ENCODE results near the gene SOCS3.
"Not testable (repeated sequence)": the region's sequence is repeated elsewhere in the genome, so short reads cannot be mapped to it uniquely, and the experiment has no call there.

The SOCS3 gene

DNA sequence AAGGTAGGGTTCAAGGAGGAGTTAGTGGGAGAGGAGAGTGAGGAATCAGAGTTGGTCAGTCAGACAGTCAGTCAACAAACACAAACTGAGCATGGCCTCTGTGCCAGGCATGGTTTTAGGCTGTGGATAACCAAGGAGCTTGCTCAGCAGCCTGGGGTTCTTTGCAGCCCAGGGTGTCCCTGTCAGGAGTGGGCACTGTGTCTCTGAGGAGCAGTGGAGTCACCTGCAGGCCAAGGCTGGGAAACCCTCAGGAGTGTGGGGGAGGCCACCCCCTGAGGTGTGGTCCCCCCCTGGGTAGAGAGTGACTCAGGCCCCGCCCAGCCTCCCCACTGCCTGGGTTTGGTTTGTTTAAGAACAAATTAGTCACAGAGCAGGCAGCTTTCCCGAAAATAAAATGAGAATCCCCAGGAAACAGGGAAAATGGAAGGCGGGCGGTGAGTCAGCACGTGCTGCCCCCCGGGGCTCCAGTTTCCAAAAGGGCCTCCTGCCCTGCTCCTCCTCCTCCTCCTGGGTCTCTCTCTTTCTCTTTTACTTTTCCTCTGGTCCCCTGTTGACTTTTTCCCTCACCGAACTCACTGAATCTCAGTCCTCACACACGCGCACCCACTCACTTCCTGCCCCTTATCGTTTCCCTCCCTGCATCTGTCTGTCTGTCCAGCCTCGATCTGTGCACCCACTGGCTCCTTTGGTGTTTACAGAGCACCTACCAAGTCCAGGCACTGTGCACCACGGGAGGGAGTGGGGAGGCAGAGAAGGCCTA, 44.3 kb downstream of the SOCS3 start:
- Histone ChIP-seq H3K9ac (ENCODE audit: low read length) (no peak overlapping the region), H3K36me3 (ENCODE audit: control insufficient read depth, insufficient read depth, low read length) (no peaks in the 10 kb centered on the region), H3K27ac (ENCODE audit: low read depth, low read length) (peak overlapping the region; percentile 76), H3K27me3 (ENCODE audit: control insufficient read depth, insufficient read depth, low read length) (no peaks in the 10 kb centered on the region), H3K4me1 (ENCODE audit: control insufficient read depth, insufficient read depth, low read length) (peaks cover 6% of the 10 kb centered on the region), H3K4me3 (ENCODE audit: low read length) (peak overlapping the region; percentile 6)

DNA sequence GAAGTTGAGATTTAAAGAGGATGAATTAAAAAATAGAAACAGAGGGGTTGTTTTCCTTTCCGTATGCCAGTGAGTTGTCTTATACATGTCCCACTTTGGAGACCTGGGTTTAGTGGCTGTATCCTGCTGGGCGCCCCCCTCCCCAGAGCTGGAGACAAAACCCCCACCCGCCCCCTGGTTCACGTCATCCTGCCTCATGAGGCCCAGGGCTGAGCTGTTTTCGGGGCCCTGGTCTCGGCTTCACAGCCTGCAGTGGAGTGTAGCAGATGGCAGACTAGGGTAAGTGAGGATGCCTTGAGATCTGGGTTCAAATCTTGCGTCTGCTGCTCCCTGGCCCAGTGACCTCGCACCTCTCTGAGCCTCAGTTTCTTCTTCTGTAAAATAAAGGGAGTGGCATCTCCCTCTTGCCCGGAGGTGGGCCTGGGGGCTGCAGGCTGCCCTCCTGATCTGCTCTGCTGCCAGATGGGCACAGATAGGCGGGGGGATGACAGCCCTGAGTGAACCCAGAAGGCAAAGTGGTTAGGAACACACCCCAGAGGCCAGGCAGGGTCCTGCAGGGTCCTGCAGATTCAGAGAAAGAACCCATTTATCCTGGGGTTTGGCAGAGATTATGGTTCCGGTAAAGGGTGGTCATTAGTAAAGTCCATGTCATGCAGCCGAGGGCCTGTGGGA, 45.1 kb downstream of the SOCS3 start:
- Histone ChIP-seq H3K27ac (ENCODE audit: low read depth, low read length) (peak overlapping the region; percentile 62), H3K27me3 (ENCODE audit: control insufficient read depth, insufficient read depth, low read length) (no peaks in the 10 kb centered on the region), H3K9ac (ENCODE audit: low read length) (no peak overlapping the region), H3K4me1 (ENCODE audit: control insufficient read depth, insufficient read depth, low read length) (peaks cover 6% of the 10 kb centered on the region), H3K4me3 (ENCODE audit: low read length) (no peak overlapping the region), H3K36me3 (ENCODE audit: control insufficient read depth, insufficient read depth, low read length) (no peaks in the 10 kb centered on the region)

DNA sequence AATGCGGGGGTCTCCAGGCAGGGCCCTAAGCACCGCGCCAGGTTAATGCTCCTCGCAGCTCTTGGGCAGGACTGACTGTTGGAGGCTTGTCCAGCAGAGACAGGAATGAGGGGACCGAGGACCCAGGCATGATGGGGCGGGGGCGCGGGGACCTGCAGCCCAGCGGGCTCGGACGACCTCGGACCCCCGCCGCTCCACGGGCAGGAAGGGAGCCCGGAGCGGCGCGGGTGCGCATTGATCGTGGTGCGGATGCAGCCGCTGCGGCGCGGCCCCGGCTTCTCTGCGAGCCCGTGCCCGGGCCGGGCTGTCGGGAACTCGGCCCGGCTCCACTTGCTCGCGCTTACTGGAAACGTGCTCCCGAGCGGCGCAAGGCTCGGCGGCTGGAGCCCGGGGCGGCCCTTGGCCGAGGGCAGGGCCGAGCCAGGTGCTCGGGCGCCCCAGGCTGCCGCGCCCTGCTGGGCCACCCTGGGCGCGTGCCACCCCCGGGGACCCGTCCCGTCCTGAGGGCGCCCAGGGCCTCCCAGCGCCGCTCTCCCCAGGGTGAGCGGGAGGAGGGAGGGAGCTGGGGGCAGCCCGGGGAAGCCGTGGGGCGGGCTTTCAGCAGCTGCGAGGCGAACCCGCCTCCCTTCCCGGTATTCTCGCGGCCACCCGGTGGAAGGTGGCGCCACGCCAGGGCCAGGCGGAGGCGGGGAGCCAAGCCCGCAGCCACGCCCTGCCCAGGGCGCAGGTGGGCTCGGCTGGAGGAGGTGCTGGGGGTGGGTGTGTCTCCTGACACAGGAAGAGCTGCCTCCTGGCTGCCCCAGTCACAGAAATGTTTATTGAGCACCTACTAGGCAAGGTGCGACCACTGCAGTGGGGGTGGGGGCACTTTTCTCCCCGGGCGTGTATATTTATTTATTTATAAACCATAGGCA, 45.9 kb downstream of the SOCS3 start:
- peak overlapping the region; percentile 19 for H3K9ac ChIP-seq (ENCODE audit: low read length)
- peak overlapping the region; percentile 67 for H3K27ac ChIP-seq (ENCODE audit: low read depth, low read length)
- H3K36me3 ChIP-seq (ENCODE audit: control insufficient read depth, insufficient read depth, low read length), result no peaks in the 10 kb centered on the region
- no peaks in the 10 kb centered on the region for H3K27me3 ChIP-seq (ENCODE audit: control insufficient read depth, insufficient read depth, low read length)
- peaks cover 6% of the 10 kb centered on the region for H3K4me1 ChIP-seq (ENCODE audit: control insufficient read depth, insufficient read depth, low read length)
- peak overlapping the region; percentile 63 for H3K4me3 ChIP-seq (ENCODE audit: low read length)

DNA sequence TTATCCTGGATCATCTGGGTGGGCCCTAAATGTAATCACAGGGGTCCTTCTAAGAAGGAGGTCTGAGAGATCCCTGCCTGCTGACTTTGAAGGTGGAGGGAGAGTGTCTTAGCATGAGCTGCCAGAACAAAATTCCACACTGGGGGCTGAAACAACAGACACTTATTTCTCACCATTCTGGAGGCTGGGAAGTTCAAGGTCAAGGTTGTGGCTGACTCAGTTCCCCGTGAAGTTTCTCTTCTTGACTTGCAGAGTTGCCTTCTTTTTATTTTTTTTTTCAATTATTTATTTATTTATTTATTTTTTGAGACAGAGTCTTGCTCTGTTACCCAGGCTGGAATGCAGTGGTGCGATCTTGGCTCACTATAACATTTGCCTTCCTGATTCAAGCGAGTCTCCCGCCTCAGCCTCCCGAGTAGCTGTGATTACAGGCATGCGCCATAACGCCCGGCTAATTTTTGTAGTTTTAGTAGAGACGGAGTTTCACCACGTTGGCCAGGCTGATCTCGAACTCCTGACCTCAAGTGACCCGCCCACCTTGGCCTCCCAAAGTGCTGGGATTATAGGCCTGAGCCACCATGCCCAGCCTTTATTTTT, 50.1 kb downstream of the SOCS3 start:
- not testable (repeated sequence) for H3K27ac ChIP-seq (ENCODE audit: low read depth, low read length); H3K9ac ChIP-seq (ENCODE audit: low read length); H3K4me1 ChIP-seq (ENCODE audit: control insufficient read depth, insufficient read depth, low read length); H3K27me3 ChIP-seq (ENCODE audit: control insufficient read depth, insufficient read depth, low read length); H3K36me3 ChIP-seq (ENCODE audit: control insufficient read depth, insufficient read depth, low read length); H3K4me3 ChIP-seq (ENCODE audit: low read length)

DNA sequence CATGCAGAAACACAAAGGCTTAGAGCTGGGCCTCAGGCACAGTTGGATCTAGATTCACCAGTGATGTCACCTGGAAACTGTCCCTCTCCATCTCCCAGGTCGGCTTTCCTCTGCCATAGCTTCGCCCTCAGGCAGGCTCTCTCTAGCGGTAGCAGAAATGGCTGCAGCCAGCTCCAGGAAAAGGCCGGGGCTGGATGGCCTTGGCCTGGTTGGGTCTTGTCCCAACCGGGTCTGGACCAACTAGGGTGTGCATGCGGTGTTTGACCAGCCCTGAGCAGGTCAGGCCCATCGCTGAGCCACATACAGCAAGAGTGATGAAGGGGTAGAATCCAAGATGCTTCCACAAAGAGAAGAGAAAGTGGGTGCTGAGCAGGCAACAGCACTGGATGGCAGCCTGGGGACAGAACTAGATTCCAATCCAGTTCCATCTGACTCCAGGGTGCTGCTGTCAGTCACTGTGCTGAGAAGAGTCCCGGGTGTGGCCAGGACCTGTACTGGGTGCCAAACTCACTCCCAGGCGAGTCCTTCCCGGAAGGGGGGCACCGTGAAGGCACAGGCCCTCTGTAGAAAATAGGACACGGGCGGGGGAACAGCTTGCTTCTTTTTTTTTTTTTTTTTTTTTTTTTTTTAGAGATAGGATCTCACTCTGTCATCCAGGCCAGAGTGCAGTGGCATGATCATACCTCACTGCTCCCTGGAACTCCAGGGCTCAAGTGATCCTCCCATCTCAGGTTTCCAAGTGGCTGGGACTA, 51.8 kb downstream of the SOCS3 start:
- Histone ChIP-seq H3K27ac (ENCODE audit: low read depth, low read length) (no peak overlapping the region), H3K4me3 (ENCODE audit: low read length) (no peak overlapping the region), H3K4me1 (ENCODE audit: control insufficient read depth, insufficient read depth, low read length) (no peaks in the 10 kb centered on the region), H3K27me3 (ENCODE audit: control insufficient read depth, insufficient read depth, low read length) (no peaks in the 10 kb centered on the region), H3K9ac (ENCODE audit: low read length) (no peak overlapping the region), H3K36me3 (ENCODE audit: control insufficient read depth, insufficient read depth, low read length) (no peaks in the 10 kb centered on the region)

DNA sequence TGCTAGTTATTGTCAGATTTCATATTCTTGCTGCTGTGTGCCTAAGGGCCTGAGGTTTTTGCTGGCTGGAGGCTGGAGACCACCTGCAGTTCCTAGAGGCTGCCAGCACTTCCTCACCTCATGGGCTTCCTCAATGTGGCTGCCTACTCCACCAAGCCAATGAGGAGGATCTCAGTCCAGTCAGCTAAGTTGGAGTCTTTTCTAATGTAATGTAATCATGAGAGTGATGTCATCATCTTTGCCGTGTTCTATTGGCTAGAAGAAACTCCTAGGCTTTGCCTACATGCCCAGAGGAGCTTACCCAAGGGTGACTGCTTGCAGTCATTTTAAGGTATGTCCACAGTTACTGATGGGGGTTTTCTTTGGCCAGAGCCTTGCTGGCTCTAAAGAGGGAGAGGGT, 53.0 kb downstream of the SOCS3 start:
- no peaks in the 10 kb centered on the region for H3K27me3 ChIP-seq (ENCODE audit: control insufficient read depth, insufficient read depth, low read length)
- no peak overlapping the region for H3K4me3 ChIP-seq (ENCODE audit: low read length)
- no peaks in the 10 kb centered on the region for H3K4me1 ChIP-seq (ENCODE audit: control insufficient read depth, insufficient read depth, low read length)
- no peaks in the 10 kb centered on the region for H3K36me3 ChIP-seq (ENCODE audit: control insufficient read depth, insufficient read depth, low read length)
- no peak overlapping the region for H3K27ac ChIP-seq (ENCODE audit: low read depth, low read length)
- H3K9ac ChIP-seq (ENCODE audit: low read length), result no peak overlapping the region

All from rectal smooth muscle tissue (tissue), 1 donor.